Liver (tissue), 9 donors: ENCODE results near the gene OSGIN1. TPM values are rescaled to one million over a fixed set of nuclear protein-coding genes. Genes with fewer than 3 reads are reported as not detected.

Experiments
- DNase-seq: peaks from one replicate; pipeline ENCODE4 v3.0.0-alpha.2; 2017; ENCODE audit warnings: low spot score
- H3K27ac ChIP-seq, 2 donors: one replicate each; pipeline ENCODE4 v1.7.0; 2013; ENCODE audit warnings: inconsistent platforms in 2 of 2, low read length in 2 of 2, control low read depth in 1 of 2, low read depth in 1 of 2, mild to moderate bottlenecking in 1 of 2
- H3K27me3 ChIP-seq, 4 donors: one replicate each; pipeline versions ENCODE4 v1.6.1 to v1.7.0; 2013; ENCODE audit warnings: low read length in 3 of 4, inconsistent platforms in 1 of 4, mild to moderate bottlenecking in 1 of 4, moderate library complexity in 1 of 4; ENCODE audit not compliant: control insufficient read depth in 4 of 4, insufficient read depth in 4 of 4
- H3K36me3 ChIP-seq, 4 donors: one replicate each; pipeline versions ENCODE4 v1.6.1 to v1.7.0; 2013; ENCODE audit warnings: low read length in 3 of 4, mild to moderate bottlenecking in 3 of 4, low read depth in 1 of 4, moderate library complexity in 1 of 4; ENCODE audit not compliant: control insufficient read depth in 4 of 4, insufficient read depth in 3 of 4
- H3K4me1 ChIP-seq, 4 donors: one replicate each; pipeline versions ENCODE4 v1.6.1 to v1.7.0; 2013; ENCODE audit warnings: low read length in 3 of 4, mild to moderate bottlenecking in 3 of 4, moderate library complexity in 1 of 4; ENCODE audit not compliant: control insufficient read depth in 4 of 4, insufficient read depth in 4 of 4
- H3K4me3 ChIP-seq, 3 donors: one replicate each; pipeline versions ENCODE4 v1.6.1 to v1.7.0; 2013; ENCODE audit warnings: low read length in 3 of 3, control low read depth in 1 of 3, low read depth in 1 of 3, mild to moderate bottlenecking in 1 of 3
- H3K9ac ChIP-seq, 2 donors: one replicate each; pipeline ENCODE4 v1.7.0; 2013; ENCODE audit warnings: low read length in 2 of 2, mild to moderate bottlenecking in 2 of 2, moderate library complexity in 2 of 2, control low read depth in 1 of 2, low read depth in 1 of 2
- H3K9me3 ChIP-seq, 4 donors: one replicate each; pipeline versions ENCODE4 v1.6.1 to v1.7.0; 2013; ENCODE audit warnings: low read length in 3 of 4; ENCODE audit not compliant: control insufficient read depth in 4 of 4
- EGR1 ChIP-seq, 2 donors: IDR thresholded peaks; 2 replicates each; pipeline ENCODE4 v1.6.1; 2016 to 2018; ENCODE audit warnings: antibody characterized with exemption in 2 of 2, low read depth in 2 of 2
- FOXA1 ChIP-seq: IDR thresholded peaks from 2 replicates; pipeline ENCODE4 v1.6.1; 2016; ENCODE audit warnings: antibody characterized with exemption
- HNF4G ChIP-seq: IDR thresholded peaks from 2 replicates; pipeline ENCODE4 v1.6.1; 2016; ENCODE audit warnings: antibody characterized with exemption
- JUND ChIP-seq, 2 donors: IDR thresholded peaks; 2 replicates each; pipeline ENCODE4 v1.6.1; 2016; ENCODE audit warnings: antibody characterized with exemption in 2 of 2
- NR2F2 ChIP-seq: IDR thresholded peaks from 2 replicates; pipeline ENCODE4 v1.6.1; 2016; ENCODE audit warnings: antibody characterized with exemption
- RAD21 ChIP-seq, 2 donors: IDR thresholded peaks; 2 replicates each; pipeline ENCODE4 v1.6.1; 2016; ENCODE audit warnings: antibody characterized with exemption in 2 of 2, mild to moderate bottlenecking in 2 of 2
- SP1 ChIP-seq: IDR thresholded peaks from 2 replicates; pipeline ENCODE4 v1.6.1; 2018; ENCODE audit warnings: antibody characterized with exemption, mild to moderate bottlenecking
- TAF1 ChIP-seq: conservative IDR thresholded peaks from 2 replicates; pipeline ENCODE4 v1.6.1; 2016; ENCODE audit warnings: antibody characterized with exemption, mild to moderate bottlenecking
- YY1 ChIP-seq: IDR thresholded peaks from 2 replicates; pipeline ENCODE4 v1.6.1; 2016; ENCODE audit warnings: antibody characterized with exemption, mild to moderate bottlenecking
- ZBTB33 ChIP-seq: IDR thresholded peaks from 2 replicates; pipeline ENCODE4 v1.6.1; 2016; ENCODE audit warnings: antibody characterized with exemption
- WGBS: extraction: QIAGEN DNeasy Blood & Tissue Kit; methylation state at CpG from one replicate; pipeline ENCODE4 v1.1.7; 2013; 5-methylcytosine and 5-hydroxymethylcytosine counted together
- polyA plus RNA-seq, 2 donors: library from polyadenylated mRNA; stranded (reverse) in 1 of 2; unstranded in 1 of 2; fragments of 200-250 nt in 1 of 2; fragments of >200 nt in 1 of 2; fragmentation: Nextera tagmentation in 1 of 2; extraction: Ambion mirVana in 1 of 2; gene quantifications; one replicate each; pipeline versions ENCODE4 v1.2.1 to v1.2.3, GENCODE V29; 2013 to 2015
- total RNA-seq, 2 donors: library from RNA; depleted of rRNA; stranded (reverse); fragments of >200 nt; gene quantifications; one replicate each; pipeline ENCODE4 v1.2.3, GENCODE V29; 2014
- TF ChIP-seq, protein P1 (sequence below): IDR thresholded peaks from 2 replicates; pipeline ENCODE4 v1.6.1; 2016; ENCODE audit warnings: antibody characterized with exemption
- TF ChIP-seq, protein P2 (sequence below): IDR thresholded peaks from 2 replicates; pipeline ENCODE4 v1.6.1; 2016; ENCODE audit warnings: antibody characterized with exemption, mild to moderate bottlenecking
- TF ChIP-seq, protein P3 (sequence below): fragments of 150-350 bp; IDR thresholded peaks from 2 replicates; pipeline ENCODE4 v1.5.1; 2017; ENCODE audit warnings: improper control_type of control experiment, low read depth, low read length; ENCODE audit not compliant: missing input control
- donor health status: healthy.
- donor health status: healthy.
- donor health status: healthy.
- donor health status: healthy.
- donor health status: healthy.

OSGIN1 gene
- total and polyA plus RNA-seq, 4 donors, result 7.1 to 90.4 (median 60.4) TPM

- no peak overlapping the region for H3K4me3 ChIP-seq
- TF ChIP-seq, protein P1, sequence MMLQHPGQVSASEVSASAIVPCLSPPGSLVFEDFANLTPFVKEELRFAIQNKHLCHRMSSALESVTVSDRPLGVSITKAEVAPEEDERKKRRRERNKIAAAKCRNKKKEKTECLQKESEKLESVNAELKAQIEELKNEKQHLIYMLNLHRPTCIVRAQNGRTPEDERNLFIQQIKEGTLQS, result no peak
- TF ChIP-seq ZBTB33 (no peak), SP1 (no peak), EGR1 (IDR thresholded peaks at IDR 0.05; ENCODE audit: low read depth in 2 of 2) (no peak), TAF1 (no peak), YY1 (no peak), FOXA1 (no peak), HNF4G (no peak), JUND (IDR thresholded peaks at IDR 0.05) (no peak), RAD21 (IDR thresholded peaks at IDR 0.05) (no peak)
- TF ChIP-seq, protein P2, sequence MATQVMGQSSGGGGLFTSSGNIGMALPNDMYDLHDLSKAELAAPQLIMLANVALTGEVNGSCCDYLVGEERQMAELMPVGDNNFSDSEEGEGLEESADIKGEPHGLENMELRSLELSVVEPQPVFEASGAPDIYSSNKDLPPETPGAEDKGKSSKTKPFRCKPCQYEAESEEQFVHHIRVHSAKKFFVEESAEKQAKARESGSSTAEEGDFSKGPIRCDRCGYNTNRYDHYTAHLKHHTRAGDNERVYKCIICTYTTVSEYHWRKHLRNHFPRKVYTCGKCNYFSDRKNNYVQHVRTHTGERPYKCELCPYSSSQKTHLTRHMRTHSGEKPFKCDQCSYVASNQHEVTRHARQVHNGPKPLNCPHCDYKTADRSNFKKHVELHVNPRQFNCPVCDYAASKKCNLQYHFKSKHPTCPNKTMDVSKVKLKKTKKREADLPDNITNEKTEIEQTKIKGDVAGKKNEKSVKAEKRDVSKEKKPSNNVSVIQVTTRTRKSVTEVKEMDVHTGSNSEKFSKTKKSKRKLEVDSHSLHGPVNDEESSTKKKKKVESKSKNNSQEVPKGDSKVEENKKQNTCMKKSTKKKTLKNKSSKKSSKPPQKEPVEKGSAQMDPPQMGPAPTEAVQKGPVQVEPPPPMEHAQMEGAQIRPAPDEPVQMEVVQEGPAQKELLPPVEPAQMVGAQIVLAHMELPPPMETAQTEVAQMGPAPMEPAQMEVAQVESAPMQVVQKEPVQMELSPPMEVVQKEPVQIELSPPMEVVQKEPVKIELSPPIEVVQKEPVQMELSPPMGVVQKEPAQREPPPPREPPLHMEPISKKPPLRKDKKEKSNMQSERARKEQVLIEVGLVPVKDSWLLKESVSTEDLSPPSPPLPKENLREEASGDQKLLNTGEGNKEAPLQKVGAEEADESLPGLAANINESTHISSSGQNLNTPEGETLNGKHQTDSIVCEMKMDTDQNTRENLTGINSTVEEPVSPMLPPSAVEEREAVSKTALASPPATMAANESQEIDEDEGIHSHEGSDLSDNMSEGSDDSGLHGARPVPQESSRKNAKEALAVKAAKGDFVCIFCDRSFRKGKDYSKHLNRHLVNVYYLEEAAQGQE, result no peak
- TF ChIP-seq, protein P3, sequence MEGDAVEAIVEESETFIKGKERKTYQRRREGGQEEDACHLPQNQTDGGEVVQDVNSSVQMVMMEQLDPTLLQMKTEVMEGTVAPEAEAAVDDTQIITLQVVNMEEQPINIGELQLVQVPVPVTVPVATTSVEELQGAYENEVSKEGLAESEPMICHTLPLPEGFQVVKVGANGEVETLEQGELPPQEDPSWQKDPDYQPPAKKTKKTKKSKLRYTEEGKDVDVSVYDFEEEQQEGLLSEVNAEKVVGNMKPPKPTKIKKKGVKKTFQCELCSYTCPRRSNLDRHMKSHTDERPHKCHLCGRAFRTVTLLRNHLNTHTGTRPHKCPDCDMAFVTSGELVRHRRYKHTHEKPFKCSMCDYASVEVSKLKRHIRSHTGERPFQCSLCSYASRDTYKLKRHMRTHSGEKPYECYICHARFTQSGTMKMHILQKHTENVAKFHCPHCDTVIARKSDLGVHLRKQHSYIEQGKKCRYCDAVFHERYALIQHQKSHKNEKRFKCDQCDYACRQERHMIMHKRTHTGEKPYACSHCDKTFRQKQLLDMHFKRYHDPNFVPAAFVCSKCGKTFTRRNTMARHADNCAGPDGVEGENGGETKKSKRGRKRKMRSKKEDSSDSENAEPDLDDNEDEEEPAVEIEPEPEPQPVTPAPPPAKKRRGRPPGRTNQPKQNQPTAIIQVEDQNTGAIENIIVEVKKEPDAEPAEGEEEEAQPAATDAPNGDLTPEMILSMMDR, result no peak
- 97% methylated on average over 22 of the region's 22 CpGs for WGBS
- no peaks in the 10 kb centered on the region for H3K27me3 ChIP-seq
- H3K27ac ChIP-seq, result no peak overlapping the region
- H3K4me1 ChIP-seq, result no peaks in the 10 kb centered on the region
- peaks cover 25 to 80% (median 52%) of the 10 kb centered on the region in 4 donors for H3K36me3 ChIP-seq
- H3K9ac ChIP-seq, result no peak overlapping the region
- no peaks in the 10 kb centered on the region for H3K9me3 ChIP-seq
- DNase-seq, result no peak
Observed at GRCh38 chr16:83915081-83915480, 38.0 kb upstream of the OSGIN1 start.

GRCh38 chr16:83915491-83915890, 37.5 kb upstream of the OSGIN1 start:
- Histone ChIP-seq H3K4me3 (no peak overlapping the region), H3K27me3 (no peaks in the 10 kb centered on the region), H3K4me1 (no peaks in the 10 kb centered on the region), H3K36me3 (peaks cover 22 to 80% (median 54%) of the 10 kb centered on the region in 4 donors), H3K27ac (no peak overlapping the region), H3K9me3 (no peaks in the 10 kb centered on the region), H3K9ac (no peak overlapping the region)
- WGBS, result 92% methylated on average over 14 of the region's 14 CpGs
- DNase-seq, result no peak
- TF ChIP-seq NR2F2, result no peak
